AG10803 (cell line): Measurements from ENCODE around the gene AGAP9.
"Not testable (repeated sequence)": the region's sequence is repeated elsewhere in the genome, so short reads cannot be mapped to it uniquely, and the experiment has no call there.

Experiments used
- DNase-seq: peaks from one replicate; pipeline ENCODE4 v3.0.0; 2010; ENCODE audit warnings: low read depth
- H3K4me3 ChIP-seq: 2 replicates; pipeline ENCODE4 v1.5.1; 2011; ENCODE audit warnings: mild to moderate bottlenecking, low read length, control low read depth
- CTCF ChIP-seq: conservative IDR thresholded peaks from 2 replicates; pipeline ENCODE4 v1.5.1; 2011; ENCODE audit warnings: mild to moderate bottlenecking, low read length, control low read depth, inconsistent platforms

AGAP9 gene

GRCh38 chr10:47456794-47457527 lies 66.5 kb downstream of the AGAP9 start:
- no peak for DNase-seq
- no peak for TF ChIP-seq CTCF
- H3K4me3 ChIP-seq, result no peak overlapping the region

- TF ChIP-seq CTCF, result no peak
- no peak for DNase-seq
- no peak overlapping the region for H3K4me3 ChIP-seq
Measured at GRCh38 chr10:47456079-47456785, 67.2 kb downstream of the AGAP9 start.

- not testable (repeated sequence) for DNase-seq, H3K4me3 ChIP-seq
Measured at GRCh38 chr10:47455350-47456078, 67.9 kb downstream of the AGAP9 start.

- DNase-seq, result no peak
Measured at GRCh38 chr10:47454780-47455058, 68.7 kb downstream of the AGAP9 start.

GRCh38 chr10:47454008-47454779 lies 69.2 kb downstream of the AGAP9 start:
- TF ChIP-seq CTCF, result no peak
- DNase-seq, result no peak
- no peak overlapping the region for H3K4me3 ChIP-seq

More at GRCh38 chr10:47454780-47455058, 68.7 kb downstream of the AGAP9 start:
- H3K4me3 ChIP-seq, result no peak overlapping the region
- TF ChIP-seq CTCF, result no peak

GRCh38 chr10:47453141-47454007 lies 70.1 kb downstream of the AGAP9 start:
- no peak overlapping the region for H3K4me3 ChIP-seq
- no peak for DNase-seq
- TF ChIP-seq CTCF, result no peak
